ENCODE data around the gene FAM151A. TPM values are rescaled to one million over a fixed set of nuclear protein-coding genes. Genes with fewer than 3 reads are reported as not detected.

Gene FAM151A
- polyA plus RNA-seq, 3 donors, result not detected

GRCh38 chr1:54664364-54664763 is 41.0 kb upstream of the FAM151A start:
- intact Hi-C loops (cut with micrococcal nuclease), result no loop called here
- WGBS (ENCODE audit: insufficient coverage), result 93% methylated on average over 4 of the region's 4 CpGs
- no peaks in the 10 kb centered on the region for H4K20me1 ChIP-seq (ENCODE audit: insufficient read depth, low read length)

GRCh38 chr1:54663725-54664124 is 40.4 kb upstream of the FAM151A start:
- Histone ChIP-seq H3K27ac (ENCODE audit: low read depth in 1 of 2, low read length in 2 of 2) (no peak overlapping the region), H3K4me1 (ENCODE audit: control insufficient read depth in 1 of 2, insufficient read depth in 2 of 2, low read length in 2 of 2) (no peaks in the 10 kb centered on the region), H3K4me3 (replicated peaks in 1 of 3; ENCODE audit: low read depth in 2 of 3, low read length in 3 of 3) (no peak overlapping the region), H3K36me3 (replicated peaks in 1 of 2; ENCODE audit: control insufficient read depth in 1 of 2, insufficient read depth in 2 of 2, low read length in 2 of 2) (no peaks in the 10 kb centered on the region), H3K9ac (ENCODE audit: insufficient read depth, low read length, poor library complexity, severe bottlenecking) (no peak overlapping the region), H3K79me2 (ENCODE audit: insufficient read depth, low read length) (no peaks in the 10 kb centered on the region), H3K9me3 (replicated peaks in 1 of 2; ENCODE audit: control insufficient read depth in 1 of 2, insufficient read depth in 1 of 2, low read length in 2 of 2) (peaks cover 0 to 1% of the 10 kb centered on the region in 2 donors), H3K4me2 (replicated peaks; ENCODE audit: extremely low read depth, low read length, poor library complexity, severe bottlenecking) (no peak overlapping the region), H4K20me1 (ENCODE audit: insufficient read depth, low read length) (no peaks in the 10 kb centered on the region), H2AFZ (ENCODE audit: insufficient read depth, low read depth, low read length, poor library complexity, severe bottlenecking) (no peak overlapping the region), H3K27me3 (ENCODE audit: control insufficient read depth in 2 of 2, insufficient read depth in 2 of 2, low read length in 2 of 2) (no peaks in the 10 kb centered on the region)
- intact Hi-C loops (cut with micrococcal nuclease), result no loop called here
- Mint-ChIP-seq H3K4me1 (no peaks in the 10 kb centered on the region), H3K9me3 (peaks cover 0 to 9% (median under 1%) of the 10 kb centered on the region in 7 donors), H3K36me3 (peaks cover 0 to 2% of the 10 kb centered on the region in 2 donors), H3K4me3 (no peak overlapping the region), H3K27me3 (ENCODE audit: low read depth in 3 of 3) (peaks cover 0 to 2% (median 0%) of the 10 kb centered on the region in 3 donors), H3K27ac (no peak overlapping the region)
- WGBS (ENCODE audit: insufficient coverage), result no CpG with 5 or more reads among the region's 4 CpGs
- no peak for TF ChIP-seq CTCF (IDR thresholded peaks at IDR 0.05)
- DNase-seq, result no peak

More at GRCh38 chr1:54664364-54664763, 41.0 kb upstream of the FAM151A start:
- Histone ChIP-seq H3K79me2 (ENCODE audit: insufficient read depth, low read length) (no peaks in the 10 kb centered on the region), H3K4me3 (replicated peaks in 1 of 3; ENCODE audit: low read depth in 2 of 3, low read length in 3 of 3) (no peak overlapping the region), H2AFZ (ENCODE audit: insufficient read depth, low read depth, low read length, poor library complexity, severe bottlenecking) (no peak overlapping the region), H3K4me1 (ENCODE audit: control insufficient read depth in 1 of 2, insufficient read depth in 2 of 2, low read length in 2 of 2) (no peaks in the 10 kb centered on the region), H3K4me2 (replicated peaks; ENCODE audit: extremely low read depth, low read length, poor library complexity, severe bottlenecking) (no peak overlapping the region), H3K36me3 (replicated peaks in 1 of 2; ENCODE audit: control insufficient read depth in 1 of 2, insufficient read depth in 2 of 2, low read length in 2 of 2) (no peaks in the 10 kb centered on the region), H3K27me3 (ENCODE audit: control insufficient read depth in 2 of 2, insufficient read depth in 2 of 2, low read length in 2 of 2) (no peaks in the 10 kb centered on the region), H3K9me3 (replicated peaks in 1 of 2; ENCODE audit: control insufficient read depth in 1 of 2, insufficient read depth in 1 of 2, low read length in 2 of 2) (no peaks in the 10 kb centered on the region), H3K9ac (ENCODE audit: insufficient read depth, low read length, poor library complexity, severe bottlenecking) (no peak overlapping the region), H3K27ac (ENCODE audit: low read depth in 1 of 2, low read length in 2 of 2) (no peak overlapping the region)
- no peak for TF ChIP-seq CTCF (IDR thresholded peaks at IDR 0.05)
- no peak for DNase-seq
- peaks cover 0 to 2% of the 10 kb centered on the region in 2 donors for H3K36me3 Mint-ChIP-seq
- H3K4me1 Mint-ChIP-seq, result no peaks in the 10 kb centered on the region
- peaks cover 0 to 7% (median 0%) of the 10 kb centered on the region in 7 donors for H3K9me3 Mint-ChIP-seq
- peak overlapping the region in 1 of 7 donors; percentile 63 for H3K27ac Mint-ChIP-seq
- H3K4me3 Mint-ChIP-seq, result no peak overlapping the region
- H3K27me3 Mint-ChIP-seq (ENCODE audit: low read depth in 3 of 3), result peaks cover 0 to 2% (median 0%) of the 10 kb centered on the region in 3 donors
